Gastroesophageal sphincter (tissue), 3 donors: ENCODE results near the gene PLXNB3.

Source experiments
- CTCF ChIP-seq, 4 experiments: fragments of 200-600 bp in 2 of 4; fragments of 450-650 bp in 2 of 4; sonication (generic) in 1 of 4; IDR thresholded peaks; one replicate each; pipeline ENCODE4 v1.5.1; 2017 to 2019; ENCODE audit warnings: antibody characterized with exemption in 4 of 4, mild to moderate bottlenecking in 2 of 4, moderate library complexity in 2 of 4
- EP300 ChIP-seq: sonication (generic); formaldehyde crosslinking; IDR thresholded peaks from one replicate; pipeline ENCODE4 v1.6.1; 2017; ENCODE audit warnings: antibody characterized with exemption, mild to moderate bottlenecking
- POLR2A ChIP-seq, 2 donors: fragments of 450-650 bp; IDR thresholded peaks; one replicate each; pipeline ENCODE4 v1.6.1; 2017; ENCODE audit warnings: antibody characterized with exemption in 2 of 2, mild to moderate bottlenecking in 2 of 2, moderate library complexity in 1 of 2
- POLR2AphosphoS5 ChIP-seq: sonication (generic); formaldehyde crosslinking; IDR thresholded peaks from one replicate; pipeline ENCODE4 v1.6.1; 2017; ENCODE audit warnings: antibody characterized with exemption

- TF ChIP-seq CTCF (IDR thresholded peaks at IDR 0.05) (no peak), POLR2A (IDR thresholded peaks at IDR 0.05) (peak; percentile 49 to 50), POLR2AphosphoS5 (peak; percentile 32), EP300 (no peak)
Measured at GRCh38 chrX:153794018-153794896, 30.2 kb downstream of the PLXNB3 start, which contains the start of the genes IDH3G and SSR4.
